CD4-positive, alpha-beta T cell treated with Interleukin-21 for 1 hour (primary cell): ENCODE measurements around the gene PACSIN2.
"Not testable (repeated sequence)": the region's sequence is repeated elsewhere in the genome, so short reads cannot be mapped to it uniquely, and the experiment has no call there.

Experiments
- DNase-seq: peaks from one replicate; pipeline ENCODE4 v3.0.0-alpha.2; 2020

Gene PACSIN2

DNA sequence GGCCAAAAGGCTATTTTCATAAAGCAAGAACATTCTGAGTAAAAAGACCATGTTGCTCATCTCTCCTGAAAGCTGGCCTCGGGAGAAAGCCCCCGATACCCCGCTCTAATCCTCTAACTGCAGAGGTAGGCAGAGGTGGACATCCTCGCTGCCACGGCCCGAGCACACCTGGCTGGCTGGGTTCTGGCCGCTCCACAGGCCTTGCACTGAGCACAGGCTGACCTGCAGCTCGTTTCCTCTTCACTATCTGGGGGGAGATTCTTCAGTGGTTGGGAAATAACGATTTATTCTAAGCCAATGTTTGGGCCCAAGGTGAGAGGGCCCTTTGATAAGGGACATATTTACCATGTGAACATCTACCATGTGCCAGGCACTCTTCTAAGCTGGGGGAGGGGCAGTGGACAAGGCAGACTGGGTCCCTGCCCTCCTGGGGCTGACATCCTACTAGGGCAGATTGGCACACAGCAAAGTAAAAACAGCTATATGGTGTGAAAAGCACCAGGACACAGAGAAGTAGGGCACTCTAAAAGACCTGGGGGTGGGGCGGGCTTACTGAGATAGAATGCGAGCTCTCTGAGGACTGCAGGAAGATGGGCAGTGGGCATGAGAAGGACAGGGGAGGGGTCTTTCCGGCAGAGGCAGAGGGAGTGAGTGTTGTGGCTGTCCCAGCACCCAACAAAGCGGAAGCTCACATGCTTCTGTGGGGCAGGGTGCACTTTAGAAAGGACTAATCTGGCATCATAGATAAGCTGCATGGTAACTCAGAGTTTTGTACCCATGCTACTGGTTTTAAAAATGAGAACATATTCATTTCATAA is 92.4 kb downstream of the PACSIN2 start:
- DNase-seq = no peak

DNA sequence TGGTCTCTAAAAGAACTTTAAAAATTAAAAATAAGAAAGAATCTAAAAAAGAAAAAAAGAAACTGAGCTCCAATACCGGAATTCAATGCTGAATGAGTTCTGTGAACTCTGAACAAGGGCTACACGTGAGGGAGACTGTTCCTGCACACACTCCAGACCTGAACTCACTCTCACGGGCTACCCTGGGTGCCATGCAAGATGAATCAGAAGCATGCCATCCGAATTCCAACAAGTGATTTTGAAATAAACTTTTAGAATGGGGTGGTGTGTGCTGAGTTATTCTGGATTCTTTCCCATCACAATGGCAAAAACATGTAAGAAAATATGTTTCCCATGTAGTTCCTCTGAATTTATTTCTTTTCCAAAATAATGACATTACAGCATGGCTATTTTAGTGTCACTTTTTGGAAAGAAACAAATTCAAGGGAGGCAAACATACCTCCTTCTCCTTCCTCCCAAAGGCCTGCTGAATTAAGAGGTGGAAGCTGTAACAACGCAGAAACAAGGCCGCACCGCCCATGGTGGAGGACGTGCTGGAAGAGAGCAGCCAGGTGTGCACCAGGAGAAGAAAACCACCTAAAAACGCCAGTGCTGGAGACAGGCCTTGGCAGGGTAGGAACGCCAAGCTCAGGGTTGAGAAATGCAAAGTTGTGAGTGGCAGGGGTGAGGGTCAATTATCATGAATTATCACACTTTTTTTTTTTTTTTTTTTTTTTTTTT is 94.7 kb downstream of the PACSIN2 start:
- no peak for DNase-seq

DNA sequence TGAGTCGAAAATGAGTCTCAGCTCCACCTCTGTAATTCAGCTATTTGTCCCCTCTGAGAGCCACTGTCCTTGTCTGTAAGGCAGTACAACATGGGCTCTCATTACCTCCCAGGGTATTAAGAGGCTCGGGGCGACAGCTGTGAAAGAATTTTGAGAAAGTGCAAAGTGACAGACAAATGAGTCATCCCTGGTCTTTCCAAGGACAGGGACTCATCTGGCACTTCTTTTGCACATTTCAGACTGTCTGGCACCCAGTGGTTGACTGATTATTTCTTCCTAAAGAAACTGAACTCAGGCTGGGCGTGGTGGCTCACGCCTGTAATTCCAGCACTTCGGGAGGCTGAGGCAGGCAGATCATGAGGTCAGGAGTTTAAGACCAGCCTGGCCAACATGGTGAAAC is 95.8 kb downstream of the PACSIN2 start:
- DNase-seq = no peak

DNA sequence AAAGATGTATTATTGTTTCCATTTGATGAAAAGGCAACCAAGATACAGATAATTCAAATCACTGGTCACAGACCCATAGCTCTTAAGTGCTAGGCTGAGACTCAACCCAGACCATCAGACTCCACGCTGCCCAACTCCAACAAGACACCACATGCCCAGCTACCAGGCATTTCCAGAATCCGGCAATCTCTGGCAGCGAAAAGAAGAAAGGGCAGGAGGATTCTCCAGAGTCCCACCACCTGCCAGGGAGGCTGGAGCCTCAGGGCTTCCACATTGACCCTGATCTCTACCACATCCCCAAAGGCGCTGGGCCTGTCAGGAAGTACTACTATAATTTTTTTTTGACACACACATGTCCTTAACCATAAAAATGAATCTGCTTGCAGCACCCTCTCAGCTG is 96.4 kb downstream of the PACSIN2 start:
- DNase-seq = no peak

DNA sequence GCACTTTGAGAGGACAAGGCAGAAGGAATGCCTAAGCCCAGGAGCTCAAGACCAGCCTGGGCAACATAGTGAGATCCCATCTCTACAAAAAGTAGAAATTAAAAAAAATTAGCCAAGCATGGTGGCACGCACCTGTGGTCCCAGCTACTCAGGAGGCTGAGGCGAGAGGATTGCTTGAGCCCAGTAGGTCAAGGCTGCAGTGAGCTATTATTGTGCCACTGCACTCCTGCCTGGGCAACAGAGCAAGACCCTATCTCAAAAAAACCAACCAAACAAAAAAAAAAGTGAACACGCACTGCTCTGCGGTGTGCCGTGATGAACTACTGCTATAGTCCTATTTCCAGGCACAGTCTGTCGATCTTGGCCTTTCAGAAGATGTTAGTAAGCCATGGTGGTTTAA is 97.6 kb downstream of the PACSIN2 start:
- DNase-seq = not testable (repeated sequence)

DNA sequence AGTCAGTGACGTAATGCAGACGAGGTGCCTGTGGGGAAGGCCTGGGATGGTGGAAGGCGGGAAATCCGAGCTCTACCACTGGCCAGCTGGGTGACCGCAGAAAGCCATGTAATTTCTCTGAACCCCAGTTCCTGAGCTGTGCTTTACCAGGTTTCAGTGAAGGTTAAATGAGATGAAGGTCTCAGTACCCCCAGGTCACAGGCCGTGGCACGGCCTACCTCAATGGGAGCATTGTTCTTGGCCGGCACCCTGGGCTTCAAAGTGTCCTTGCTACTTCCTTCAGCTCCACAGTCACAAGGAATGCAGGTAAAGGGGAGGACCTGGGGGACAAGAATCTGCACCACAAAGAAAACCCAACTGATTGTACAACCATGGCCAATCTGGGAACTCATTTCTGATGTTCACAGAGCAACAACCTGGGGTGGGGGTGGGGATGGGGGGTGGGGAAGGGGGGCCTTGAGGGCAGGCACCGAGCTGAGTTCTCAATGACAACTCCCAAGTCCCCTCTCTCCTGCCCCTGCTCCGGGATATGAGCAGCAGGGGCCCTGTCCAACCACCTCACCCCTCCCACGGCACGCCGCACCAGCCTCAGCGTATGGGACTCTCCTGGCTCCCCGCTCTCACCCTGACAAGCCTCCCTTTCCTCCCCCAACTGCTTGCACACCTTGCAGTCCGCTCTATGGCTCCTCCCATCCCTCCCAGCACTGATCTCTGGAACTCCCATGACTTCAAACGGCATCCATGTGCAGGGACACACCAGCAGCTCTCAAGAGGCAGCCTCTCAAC is 98.8 kb downstream of the PACSIN2 start:
- DNase-seq = no peak

DNA sequence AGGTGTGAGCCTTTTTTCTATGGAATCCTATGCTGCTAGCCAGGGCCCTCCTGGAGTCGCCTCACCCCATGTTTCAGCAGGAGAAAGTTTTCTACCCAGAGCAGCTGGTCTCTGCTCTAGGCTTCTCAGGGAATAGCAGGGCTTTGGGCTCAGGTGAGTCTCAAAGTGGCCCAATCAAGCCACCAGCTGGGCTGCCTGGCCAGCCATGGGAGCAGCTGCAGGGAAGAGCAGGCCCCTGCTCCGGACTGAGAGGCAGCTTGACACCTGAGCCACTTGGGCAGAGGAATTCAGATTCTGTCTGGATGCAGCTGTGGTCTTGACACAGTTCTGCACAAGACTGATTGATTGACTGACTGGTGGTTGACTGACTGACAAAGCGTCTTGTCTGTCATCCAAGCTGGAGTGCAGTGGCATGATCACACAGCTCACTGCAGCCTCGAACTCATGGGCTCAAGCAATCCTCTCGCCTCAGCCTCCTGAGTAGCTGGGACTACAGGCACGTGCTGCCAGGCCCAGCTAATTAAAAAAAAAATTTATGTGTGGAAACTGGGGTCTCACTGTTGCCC is 100.4 kb downstream of the PACSIN2 start:
- no peak for DNase-seq

DNA sequence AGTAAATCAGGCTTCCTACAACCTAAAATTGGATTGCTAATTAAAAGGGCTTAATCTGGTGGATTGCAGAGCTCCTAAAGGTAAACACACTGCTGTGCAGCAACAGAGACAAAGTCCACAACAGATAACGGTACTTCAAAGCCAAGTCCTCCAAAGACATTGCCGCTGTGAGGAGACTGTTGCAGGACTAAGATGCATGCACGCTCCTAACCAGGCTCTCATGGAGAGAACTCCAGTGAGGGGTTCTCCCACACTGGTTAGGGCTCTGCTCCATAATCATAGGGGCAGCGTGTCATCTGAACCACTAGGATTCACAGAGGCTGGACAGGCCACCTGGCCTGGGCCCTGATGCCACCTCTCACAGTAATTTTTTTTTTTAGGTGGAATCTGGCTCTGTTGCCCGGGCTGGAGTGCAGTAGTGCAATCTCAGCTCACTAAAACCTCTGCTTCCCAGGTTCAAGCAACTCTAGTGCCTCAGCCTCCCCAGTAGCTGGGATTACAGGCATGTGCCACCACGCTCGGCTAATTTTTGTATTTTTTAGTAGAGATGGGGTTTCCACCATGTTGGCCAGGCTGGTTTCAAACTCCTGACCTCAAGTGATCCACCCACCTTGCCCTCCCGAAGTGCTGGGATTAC is 101.0 kb downstream of the PACSIN2 start:
- no peak for DNase-seq

DNA sequence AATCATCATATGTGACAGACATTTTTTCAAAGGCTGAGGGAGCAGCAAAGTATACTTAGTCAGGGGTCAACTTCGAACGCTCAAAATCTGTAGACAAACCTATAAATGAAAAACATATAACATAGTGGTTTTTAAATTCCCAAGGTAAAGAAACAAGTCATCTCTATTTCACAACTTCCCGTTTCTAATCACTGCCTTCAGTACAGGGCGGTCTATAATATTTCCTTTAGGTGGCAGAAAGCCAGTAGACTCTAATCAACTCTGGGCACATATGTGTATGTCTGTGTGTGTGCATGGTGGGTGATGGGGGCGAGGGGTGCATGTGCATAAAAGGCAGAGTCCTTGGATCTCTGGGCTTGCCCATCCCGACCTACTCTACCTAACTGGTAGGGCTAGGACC is 102.9 kb downstream of the PACSIN2 start:
- DNase-seq = no peak

DNA sequence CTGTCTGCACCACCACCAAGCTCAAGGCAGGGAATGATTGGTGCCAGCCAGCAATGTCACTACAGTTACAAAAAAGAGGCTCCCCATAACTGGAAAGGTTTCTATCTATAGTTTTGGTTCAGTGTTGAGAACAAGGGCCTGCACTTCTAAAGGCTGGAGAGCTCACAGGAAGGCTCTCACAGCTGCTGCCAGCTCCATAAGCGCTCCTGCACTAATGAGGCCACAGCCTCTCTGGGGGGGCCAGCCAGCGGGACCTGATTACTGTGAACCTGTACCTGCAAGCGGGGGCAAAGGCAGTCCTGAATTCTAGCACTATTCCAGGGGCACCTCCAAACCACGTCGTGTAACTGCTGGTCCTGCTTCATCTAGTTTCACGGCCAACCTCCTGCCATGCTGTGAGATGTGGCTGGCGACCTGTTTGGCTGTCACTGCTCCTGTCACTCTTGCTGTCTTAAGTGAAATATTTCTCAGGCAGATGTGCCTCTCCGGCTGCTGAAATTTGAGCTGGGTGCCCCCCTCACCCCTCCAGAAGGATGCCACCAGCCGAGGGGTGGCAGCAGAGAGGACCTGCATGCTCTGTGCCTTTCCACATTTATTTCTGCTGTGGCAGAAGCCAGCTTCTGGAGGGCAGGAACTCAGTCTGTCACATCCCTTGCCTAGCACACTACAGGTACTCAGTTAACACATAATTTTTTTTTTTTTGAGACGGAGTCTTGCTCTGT is 104.6 kb downstream of the PACSIN2 start:
- no peak for DNase-seq

DNA sequence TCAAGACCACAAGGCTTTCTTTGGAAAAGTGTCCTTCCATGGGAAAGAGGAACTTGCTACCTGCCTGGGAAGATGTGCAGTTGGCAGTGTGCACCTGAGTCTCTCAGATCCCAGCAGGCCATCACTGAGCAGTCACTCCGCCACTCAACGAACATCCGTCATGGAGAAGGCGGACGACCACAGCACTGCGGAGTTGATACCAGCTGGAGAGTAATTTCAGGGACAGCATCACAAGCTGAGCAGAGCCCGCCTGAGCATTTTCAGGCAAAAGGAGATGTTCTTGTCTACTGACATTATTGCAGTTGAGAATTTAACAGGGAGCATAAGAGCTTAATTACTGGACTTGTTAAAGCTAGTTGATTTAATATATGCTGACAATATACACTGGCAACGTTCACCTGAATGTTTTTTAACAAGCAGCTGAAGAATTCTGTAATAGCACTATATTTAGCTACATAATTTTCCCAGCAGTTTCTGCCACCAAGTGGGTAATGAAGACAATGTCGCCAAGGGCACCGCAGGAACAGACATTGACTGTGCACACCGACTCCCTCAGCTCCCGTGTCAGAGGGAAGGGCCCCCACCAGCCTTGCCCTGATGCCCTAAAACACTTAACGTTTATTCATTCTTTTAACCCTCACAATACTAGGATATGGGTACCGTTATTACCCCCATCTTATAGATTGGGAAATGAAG is 105.4 kb downstream of the PACSIN2 start:
- DNase-seq = no peak

DNA sequence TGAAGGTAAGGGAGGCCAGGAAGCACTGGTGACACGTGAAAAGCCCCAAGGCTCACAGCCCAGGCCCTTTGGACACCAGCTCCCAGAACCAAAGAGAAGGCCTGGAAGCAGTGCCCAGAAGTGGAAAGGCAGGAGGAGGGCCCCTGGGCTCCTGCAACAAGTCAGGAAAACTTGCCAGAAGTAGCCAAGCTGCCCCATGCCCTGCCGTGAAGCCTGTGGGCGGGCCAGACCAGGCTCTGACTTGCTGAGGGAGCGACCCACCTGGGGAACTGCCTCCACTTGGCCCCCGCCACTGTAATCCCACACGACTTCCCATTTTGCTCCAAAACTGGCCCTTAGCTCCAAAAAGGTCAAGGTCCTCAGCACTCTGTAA is 106.6 kb downstream of the PACSIN2 start:
- no peak for DNase-seq

DNA sequence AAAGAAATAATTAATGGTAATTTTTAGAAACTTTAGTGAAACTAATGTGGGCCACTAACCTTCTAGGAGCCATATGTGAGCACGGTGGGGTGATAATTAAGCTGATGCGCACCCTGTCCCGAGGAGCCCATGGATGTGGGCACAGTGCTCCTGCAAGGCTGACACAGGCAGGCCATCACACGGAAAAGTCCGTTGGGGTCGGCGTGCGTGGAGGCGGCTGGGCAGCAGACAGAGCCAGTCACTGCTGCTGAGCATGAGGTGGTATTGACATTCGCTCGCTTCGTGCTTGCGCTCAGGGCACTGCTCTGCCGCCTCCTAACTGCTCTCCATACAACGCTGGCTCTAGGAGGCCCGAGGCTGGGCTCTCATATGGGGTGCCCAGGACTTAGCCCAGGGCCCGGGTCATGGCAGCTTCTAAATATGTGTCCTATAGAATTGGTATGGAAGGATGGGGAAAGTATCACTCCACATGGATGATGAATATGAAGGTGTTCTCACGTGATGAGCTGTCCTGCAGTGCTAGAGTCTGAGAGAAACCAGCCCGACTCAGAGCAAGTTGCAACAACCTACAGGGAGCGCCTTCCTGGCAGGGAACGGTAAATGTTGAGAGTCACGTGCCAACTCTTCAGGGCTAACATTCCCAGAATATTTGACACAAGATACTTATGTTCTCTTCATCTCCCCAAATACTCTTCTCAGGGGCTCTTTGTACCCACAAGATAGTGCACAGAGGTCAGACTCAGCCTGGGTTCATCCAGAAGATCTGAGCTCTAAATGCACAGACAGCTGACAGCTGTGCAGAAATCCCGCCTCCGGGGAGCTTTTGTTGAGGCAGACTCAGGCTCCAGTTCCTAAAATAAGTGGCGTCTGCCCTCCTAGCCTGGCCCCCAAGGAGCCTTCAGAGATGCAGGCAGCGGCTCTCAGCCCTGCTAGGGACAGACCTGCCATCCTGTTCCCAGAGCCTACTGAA is 107.3 kb downstream of the PACSIN2 start:
- no peak for DNase-seq

DNA sequence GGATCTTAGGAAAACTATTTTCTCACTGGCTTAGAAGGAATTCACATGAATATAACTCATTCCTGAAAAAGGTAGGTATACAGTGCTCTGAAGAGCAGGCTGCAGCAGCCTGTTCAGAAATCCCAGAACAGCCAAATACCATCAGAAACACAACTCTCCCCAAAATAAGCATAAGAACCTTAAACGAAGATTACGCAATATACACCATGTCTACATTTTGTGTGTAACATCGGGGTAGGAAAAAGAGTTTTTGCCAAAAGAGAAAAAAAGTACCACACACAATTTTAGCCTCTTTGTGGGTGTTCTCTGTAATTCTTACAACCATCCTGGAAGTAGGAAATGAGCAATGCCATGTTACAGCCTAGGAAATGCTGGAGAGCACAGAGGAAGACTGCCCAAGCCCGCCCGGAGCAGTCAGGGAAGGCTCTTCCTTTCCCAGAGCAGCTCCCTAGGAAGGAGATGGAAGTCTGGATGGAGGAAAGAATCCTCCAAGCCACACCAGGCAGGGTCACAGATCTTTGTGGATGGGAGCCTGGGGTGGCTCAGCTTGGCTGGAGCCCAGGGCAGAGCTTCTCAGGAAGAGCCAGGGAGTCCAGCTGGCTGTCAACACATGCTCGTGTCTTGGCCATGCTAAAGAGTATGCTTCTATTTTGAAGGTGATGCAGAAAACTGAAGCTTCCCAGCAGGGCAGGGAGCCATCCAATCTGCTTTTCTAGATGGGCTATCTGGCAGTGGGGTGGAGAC is 108.2 kb downstream of the PACSIN2 start:
- no peak for DNase-seq

DNA sequence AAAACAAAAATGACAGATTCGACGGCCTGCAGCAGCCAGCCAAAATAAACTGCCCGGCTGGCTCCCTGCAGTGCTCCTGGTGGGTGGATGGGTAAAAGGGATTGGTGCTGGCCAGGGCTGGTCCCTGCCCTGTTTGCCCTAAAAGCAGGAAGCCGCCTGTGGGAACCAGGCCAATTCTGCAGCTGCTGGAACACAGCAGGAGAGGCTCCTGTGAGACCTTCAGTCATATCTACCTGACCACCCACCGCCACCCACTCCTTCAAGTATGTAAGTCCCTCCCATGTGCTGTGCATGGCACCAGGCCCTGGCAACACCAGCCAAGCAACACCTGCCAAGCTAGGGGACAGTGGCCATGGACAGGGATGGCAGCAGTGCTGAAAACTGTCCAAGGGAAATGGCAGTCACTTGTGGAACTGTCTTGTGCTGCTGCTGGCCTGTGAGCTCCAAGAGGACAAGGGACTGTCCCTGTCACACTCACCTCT is 109.2 kb downstream of the PACSIN2 start:
- DNase-seq = no peak

DNA sequence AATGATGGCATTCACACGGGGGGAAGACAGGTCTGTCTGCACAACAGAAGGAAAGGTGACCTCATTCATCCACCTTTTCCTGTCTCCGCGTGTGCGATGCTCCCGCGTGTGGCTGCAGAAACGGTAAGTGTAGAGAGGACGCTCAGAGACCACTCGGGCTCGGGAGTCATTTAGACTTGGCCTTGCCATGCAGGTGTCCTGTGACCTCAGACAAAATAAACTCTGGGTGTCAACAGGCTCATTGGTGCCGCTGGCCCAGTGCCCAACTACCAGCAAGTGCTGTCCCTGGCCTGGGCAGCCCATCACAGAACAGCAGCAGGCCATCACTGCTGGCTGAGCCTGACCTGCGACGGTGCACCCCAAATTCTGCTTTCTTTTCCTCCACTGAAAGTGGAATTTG is 109.7 kb downstream of the PACSIN2 start:
- no peak for DNase-seq

DNA sequence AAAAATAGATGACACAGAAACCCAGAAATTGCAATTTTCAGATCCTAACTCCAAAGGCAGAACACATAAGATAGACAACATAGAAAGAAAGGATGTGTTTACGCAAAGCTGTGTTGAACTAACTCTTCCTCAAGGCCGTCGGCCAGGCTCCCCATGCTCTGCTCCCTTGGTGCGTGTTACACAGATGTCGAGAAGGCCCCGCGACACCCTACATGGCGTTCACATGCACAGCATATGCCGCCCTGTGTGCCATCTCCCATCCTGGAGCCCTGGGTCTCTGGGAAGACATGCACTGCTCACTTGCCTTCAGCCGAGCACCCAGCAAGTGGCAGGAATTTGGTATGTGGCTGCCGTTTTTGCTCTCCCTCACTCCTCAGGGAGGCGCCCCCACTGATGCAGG is 110.9 kb downstream of the PACSIN2 start:
- no peak for DNase-seq

DNA sequence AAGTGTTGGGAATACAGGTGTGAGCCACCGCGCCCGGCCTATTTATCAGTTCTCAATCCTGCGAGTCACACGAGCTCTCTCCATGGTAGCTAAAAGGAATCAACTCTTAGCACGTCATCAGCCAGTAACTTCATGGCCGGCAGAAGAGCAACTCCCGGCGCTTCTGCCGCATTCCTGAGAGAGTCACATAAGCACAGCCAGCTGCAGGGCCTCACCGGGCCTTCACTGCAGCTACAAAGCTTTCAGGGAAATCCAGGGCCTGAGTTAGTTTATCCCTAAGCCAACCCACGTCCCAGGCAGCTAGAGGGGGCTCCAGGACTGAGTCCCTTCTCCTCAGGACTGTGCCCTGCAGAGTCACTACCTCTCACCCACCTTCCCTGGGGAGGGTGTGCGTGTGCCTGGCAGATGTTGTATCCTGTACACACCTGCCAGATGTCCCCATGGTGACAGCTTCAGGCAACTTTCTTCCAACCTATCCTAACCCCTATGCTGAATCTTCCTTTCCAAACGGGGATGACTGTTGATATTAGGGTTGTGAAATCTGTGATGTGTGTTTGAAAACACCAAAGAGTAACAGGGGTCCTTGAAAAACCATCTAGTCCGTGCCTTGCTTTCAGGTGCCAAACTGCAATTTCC is 112.0 kb downstream of the PACSIN2 start:
- DNase-seq = no peak
